PC-9 (cell line): ENCODE results near the gene MZT2B. TPM values are rescaled to one million over a fixed set of nuclear protein-coding genes. Genes with fewer than 3 reads are reported as not detected.

Experiments
- BruUV-seq: library from RNA; stranded (reverse); fragments of 400-500 nt; replicated peaks from 2 replicates; lab custom pipeline; 2021; lab: Mats Ljungman, UMichigan
- CTCF ChIA-PET: fragments of 300-600 bp; sonication (Branson Sonifier 250); formaldehyde crosslinking; loops from one replicate; lab custom pipeline; 2022; ENCODE audit warnings: antibody characterized with exemption; lab: Charles Lee
- POLR2A ChIA-PET: fragments of 300-600 bp; sonication (Branson Sonifier 250); formaldehyde crosslinking; loops from one replicate; lab custom pipeline; 2022; ENCODE audit warnings: antibody characterized with exemption; ENCODE audit not compliant: unreplicated experiment; lab: Charles Lee
- DNase-seq, 2 experiments: peaks; one replicate each; pipeline versions ENCODE4 v3.0.0 to v3.0.0-alpha.2; 2015 to 2022; ENCODE audit warnings: mixed read lengths in 1 of 2
- H2AFZ ChIP-seq: fragments of 200-600 bp; sonication (generic); 2 replicates; pipeline ENCODE4 v1.8.1; 2017; ENCODE audit warnings: antibody characterized with exemption
- H3F3A ChIP-seq: fragments of 200-600 bp; sonication (generic); 2 replicates; pipeline ENCODE4 v1.8.1; 2017; ENCODE audit warnings: antibody characterized with exemption, mild to moderate bottlenecking, low read depth; ENCODE audit not compliant: insufficient read depth
- H3K27ac ChIP-seq: fragments of 200-600 bp; sonication (generic); 2 replicates; pipeline ENCODE4 v1.6.1; 2016; ENCODE audit warnings: mixed run types
- H3K27me3 ChIP-seq: fragments of 200-600 bp; sonication (generic); 2 replicates; pipeline ENCODE4 v1.6.1; 2016; ENCODE audit warnings: low read depth, mixed run types; ENCODE audit not compliant: insufficient read depth
- H3K36me3 ChIP-seq: fragments of 200-600 bp; sonication (generic); 2 replicates; pipeline ENCODE4 v1.6.1; 2016; ENCODE audit warnings: low read depth, mixed run types
- H3K4me1 ChIP-seq: fragments of 200-600 bp; sonication (generic); replicated peaks from 2 replicates; pipeline ENCODE4 v1.6.1; 2016; ENCODE audit warnings: mixed run types; ENCODE audit not compliant: insufficient read depth
- H3K4me2 ChIP-seq: fragments of 200-600 bp; sonication (generic); 2 replicates; pipeline ENCODE4 v1.6.1; 2017; ENCODE audit warnings: mixed run types
- H3K4me3 ChIP-seq: fragments of 200-600 bp; sonication (generic); 2 replicates; pipeline ENCODE4 v1.6.1; 2016; ENCODE audit warnings: mixed run types
- H3K79me2 ChIP-seq: fragments of 200-600 bp; sonication (generic); 2 replicates; pipeline ENCODE4 v1.6.1; 2017; ENCODE audit warnings: low read depth, mixed run types
- H3K9me2 ChIP-seq: fragments of 200-600 bp; sonication (generic); 2 replicates; pipeline ENCODE4 v1.8.1; 2017; ENCODE audit warnings: mild to moderate bottlenecking; ENCODE audit not compliant: insufficient read depth
- H3K9me3 ChIP-seq: fragments of 200-600 bp; sonication (generic); 2 replicates; pipeline ENCODE4 v1.8.1; 2016; ENCODE audit warnings: low read depth; ENCODE audit not compliant: insufficient read depth
- H4K20me1 ChIP-seq: fragments of 200-600 bp; sonication (generic); 2 replicates; pipeline ENCODE4 v1.8.1; 2017; ENCODE audit not compliant: insufficient read depth
- CTCF ChIP-seq: fragments of 200-600 bp; sonication (generic); conservative IDR thresholded peaks from 2 replicates; pipeline ENCODE4 v1.6.1; 2017; ENCODE audit warnings: mixed run types, antibody characterized with exemption, mild to moderate bottlenecking, moderate library complexity
- EZH2 ChIP-seq: fragments of 200-600 bp; sonication (generic); IDR thresholded peaks from 2 replicates; pipeline ENCODE4 v1.8.0; 2017; ENCODE audit warnings: antibody characterized with exemption, low read depth
- intact Hi-C: fragments of 100-400 bp; cut with micrococcal nuclease; formaldehyde crosslinking; loops from one replicate; pipeline ENCODE4 v1.10.0; 2022; ENCODE audit not compliant: unreplicated experiment
- total RNA-seq: library from RNA; stranded (reverse); gene quantifications from 2 replicates; pipeline ENCODE4 v1.2.3, GENCODE V29; 2021

MZT2B gene
- total RNA-seq, 1 experiment from 2014 or later = 313 TPM

GRCh38 chr2:130183512-130184373 is 1.7 kb downstream of the MZT2B start:
- no peaks in the 10 kb centered on the region for H3K9me3 ChIP-seq
- H4K20me1 ChIP-seq = no peaks in the 10 kb centered on the region
- no peaks in the 10 kb centered on the region for H3K36me3 ChIP-seq
- ChIA-PET CTCF (no interaction called here), POLR2A (no interaction called here)
- intact Hi-C loops = loop anchor here (5.0 kb wide), 1 partner anchor 59 kb away; no protein-coding TSS in a partner anchor
- no peaks in the 10 kb centered on the region for H3K27me3 ChIP-seq
- DNase-seq = no peak
- H3K27ac ChIP-seq = no peak overlapping the region
- 0 out of 2 replicates have a peak overlapping the region, but pooled peaks have one; percentile 66 for H2AFZ ChIP-seq
- H3K4me1 ChIP-seq = 0 out of 2 replicates have a peak, but pooled peaks cover 4% of the 10 kb centered on the region
- 0 out of 2 replicates have a peak, but pooled peaks cover 5% of the 10 kb centered on the region for H3F3A ChIP-seq
- BruUV-seq = TSS peak; percentile 44
- H3K9me2 ChIP-seq = no peaks in the 10 kb centered on the region
- peaks cover 43% of the 10 kb centered on the region for H3K79me2 ChIP-seq
- TF ChIP-seq CTCF (no peak), EZH2 (no peak)
- peak overlapping the region; percentile 89 for H3K4me2 ChIP-seq
- peak overlapping the region; percentile 63; the same call in 1 of the 2 replicates for H3K4me3 ChIP-seq

GRCh38 chr2:130185436-130185835 is 3.4 kb downstream of the MZT2B start:
- POLR2A ChIA-PET = no interaction called here
- no peaks in the 10 kb centered on the region for H3K36me3 ChIP-seq
- no peak for TF ChIP-seq CTCF
- TF ChIP-seq EZH2 = no peak
- no peak for DNase-seq
- H3K9me3 ChIP-seq = no peaks in the 10 kb centered on the region
- no peak overlapping the region for H2AFZ ChIP-seq
- CTCF ChIA-PET = no interaction called here
- 0 out of 2 replicates have a peak, but pooled peaks cover 5% of the 10 kb centered on the region for H3F3A ChIP-seq
- no peak overlapping the region for H3K4me3 ChIP-seq
- no peaks in the 10 kb centered on the region for H3K9me2 ChIP-seq
- H3K4me2 ChIP-seq = no peak overlapping the region
- BruUV-seq = no TSS peak
- H3K27ac ChIP-seq = no peak overlapping the region
- no peaks in the 10 kb centered on the region for H3K27me3 ChIP-seq
- no peaks in the 10 kb centered on the region for H4K20me1 ChIP-seq
- intact Hi-C loops = no loop called here
- peaks cover 26% of the 10 kb centered on the region for H3K79me2 ChIP-seq
- no peaks in the 10 kb centered on the region for H3K4me1 ChIP-seq

- no peak for DNase-seq
- TF ChIP-seq EZH2 (no peak), CTCF (no peak)
- BruUV-seq = no TSS peak
- H3K4me1 ChIP-seq = no peaks in the 10 kb centered on the region
- no peaks in the 10 kb centered on the region for H3K9me3 ChIP-seq
- intact Hi-C loops = no loop called here
- H3K27me3 ChIP-seq = no peaks in the 10 kb centered on the region
- no peaks in the 10 kb centered on the region for H3K9me2 ChIP-seq
- ChIA-PET CTCF (no interaction called here), POLR2A (no interaction called here)
- H3K79me2 ChIP-seq = peaks cover 22% of the 10 kb centered on the region
- no peak overlapping the region for H2AFZ ChIP-seq
- no peak overlapping the region for H3K27ac ChIP-seq
- no peaks in the 10 kb centered on the region for H3K36me3 ChIP-seq
- H3F3A ChIP-seq = 0 out of 2 replicates have a peak, but pooled peaks cover 5% of the 10 kb centered on the region
- no peak overlapping the region for H3K4me3 ChIP-seq
- no peak overlapping the region for H3K4me2 ChIP-seq
- no peaks in the 10 kb centered on the region for H4K20me1 ChIP-seq
Measured at GRCh38 chr2:130185896-130186295, 3.8 kb downstream of the MZT2B start.
